Measurements from ENCODE around the gene ZFC3H1.

ZFC3H1 gene

DNA sequence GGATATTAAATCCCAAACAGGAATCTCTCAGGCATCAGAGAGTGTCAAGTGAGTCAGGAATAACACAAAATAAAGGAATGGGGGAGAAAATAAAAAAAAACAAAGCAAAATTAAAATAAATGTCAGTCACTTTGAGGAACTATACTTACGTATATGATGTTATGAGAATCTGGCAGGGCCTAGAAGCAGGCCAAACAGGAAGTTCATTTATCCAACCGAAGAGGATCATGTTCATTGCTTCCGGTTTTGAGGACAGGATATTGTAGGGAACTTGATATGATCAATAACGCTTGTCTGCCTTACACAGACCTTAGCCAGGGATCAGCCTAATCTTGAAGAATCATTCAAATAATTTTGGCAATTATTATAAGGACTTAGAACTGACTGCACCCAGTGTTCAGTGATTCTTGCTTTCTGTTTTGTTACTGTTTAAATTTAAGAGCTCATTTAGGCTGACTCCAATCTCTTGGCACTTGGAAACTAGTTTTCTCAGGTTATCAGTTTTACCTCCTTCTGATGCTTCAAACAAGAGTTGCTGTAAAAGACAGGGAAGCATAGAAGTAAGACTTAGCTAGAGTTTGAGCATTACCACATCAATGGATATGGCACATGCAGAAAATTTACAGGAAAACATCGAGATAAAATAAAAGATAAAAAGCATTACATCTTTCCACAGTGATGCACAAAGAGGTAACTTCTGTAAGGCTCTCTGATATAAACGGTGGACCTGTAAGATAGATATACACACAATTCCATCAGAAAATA is 53.4 kb downstream of the ZFC3H1 start:
- Histone ChIP-seq H3K9me2 (replicated peaks; ENCODE audit: low read depth, low read length) (no peaks in the 10 kb centered on the region), H3F3A (ENCODE audit: low read depth) (no peaks in the 10 kb centered on the region), H3K36me3 (ENCODE audit: insufficient read depth, low read length) (peaks cover 59% of the 10 kb centered on the region; the same call in 1 of the 2 replicates), H3K4me1 (ENCODE audit: insufficient read depth, low read length, poor library complexity, severe bottlenecking) (peaks cover 24% of the 10 kb centered on the region), H3K79me2 (ENCODE audit: insufficient read depth, low read length) (no peaks in the 10 kb centered on the region), H4K20me1 (ENCODE audit: insufficient read depth, low read length, poor library complexity, severe bottlenecking) (no peaks in the 10 kb centered on the region), H3K9me3 (ENCODE audit: insufficient read depth, low read depth, low read length) (no peaks in the 10 kb centered on the region), H3K4me3 (ENCODE audit: low read length, poor library complexity, severe bottlenecking) (no peak overlapping the region), H3K9ac (ENCODE audit: low read depth, low read length, poor library complexity, severe bottlenecking) (no peak overlapping the region), H3K27me3 (ENCODE audit: insufficient read depth, low read length, poor library complexity, severe bottlenecking) (no peaks in the 10 kb centered on the region), H3K4me2 (ENCODE audit: low read depth, low read length, poor library complexity, severe bottlenecking) (peak overlapping the region; percentile 4), H2AFZ (ENCODE audit: low read length) (no peak overlapping the region)
- TF ChIP-seq, protein P1, sequence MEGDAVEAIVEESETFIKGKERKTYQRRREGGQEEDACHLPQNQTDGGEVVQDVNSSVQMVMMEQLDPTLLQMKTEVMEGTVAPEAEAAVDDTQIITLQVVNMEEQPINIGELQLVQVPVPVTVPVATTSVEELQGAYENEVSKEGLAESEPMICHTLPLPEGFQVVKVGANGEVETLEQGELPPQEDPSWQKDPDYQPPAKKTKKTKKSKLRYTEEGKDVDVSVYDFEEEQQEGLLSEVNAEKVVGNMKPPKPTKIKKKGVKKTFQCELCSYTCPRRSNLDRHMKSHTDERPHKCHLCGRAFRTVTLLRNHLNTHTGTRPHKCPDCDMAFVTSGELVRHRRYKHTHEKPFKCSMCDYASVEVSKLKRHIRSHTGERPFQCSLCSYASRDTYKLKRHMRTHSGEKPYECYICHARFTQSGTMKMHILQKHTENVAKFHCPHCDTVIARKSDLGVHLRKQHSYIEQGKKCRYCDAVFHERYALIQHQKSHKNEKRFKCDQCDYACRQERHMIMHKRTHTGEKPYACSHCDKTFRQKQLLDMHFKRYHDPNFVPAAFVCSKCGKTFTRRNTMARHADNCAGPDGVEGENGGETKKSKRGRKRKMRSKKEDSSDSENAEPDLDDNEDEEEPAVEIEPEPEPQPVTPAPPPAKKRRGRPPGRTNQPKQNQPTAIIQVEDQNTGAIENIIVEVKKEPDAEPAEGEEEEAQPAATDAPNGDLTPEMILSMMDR (conservative IDR thresholded peaks at IDR 0.05; ENCODE audit: low read length) = no peak
- no peak for TF ChIP-seq EZH2phosphoT487 (IDR thresholded peaks at IDR 0.05; ENCODE audit: borderline replicate concordance)

DNA sequence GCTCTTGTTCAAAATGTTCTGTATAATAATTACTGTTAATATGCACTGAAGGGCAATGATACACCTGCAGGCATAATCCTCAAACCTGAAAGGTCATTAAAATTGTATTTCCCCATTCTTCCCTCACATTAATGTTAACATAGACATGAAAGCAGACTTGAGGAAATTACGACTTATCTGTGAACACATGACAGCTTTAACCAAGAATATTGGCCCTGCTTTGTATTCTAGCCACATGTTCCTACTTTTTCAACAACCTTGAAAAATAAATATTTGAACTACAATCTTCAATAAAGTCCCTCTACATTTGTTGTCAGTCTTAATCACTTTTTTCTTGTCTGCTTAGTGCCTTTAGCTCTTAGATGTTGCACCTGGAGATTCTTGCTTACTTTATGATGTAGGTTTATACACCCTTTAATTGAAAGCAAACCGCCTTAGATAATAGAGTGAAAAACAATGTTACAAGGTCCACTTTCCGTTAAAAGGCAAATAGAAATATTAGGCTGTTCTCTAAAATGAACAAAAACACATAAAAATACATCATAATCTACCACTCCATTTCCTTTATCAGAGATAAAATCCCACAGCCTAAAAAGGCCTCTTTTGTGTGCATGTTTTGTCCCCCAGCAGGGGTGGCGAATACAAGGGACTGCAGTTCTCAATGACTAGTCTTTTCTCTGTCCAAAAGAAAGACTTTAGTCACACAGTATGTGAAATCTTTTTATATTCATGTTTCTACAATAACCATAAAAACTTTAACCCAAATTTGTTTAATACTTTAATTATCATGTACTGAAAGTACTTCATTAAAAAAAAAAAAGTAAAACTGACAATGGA is 55.9 kb downstream of the ZFC3H1 start:
- Histone ChIP-seq H3K4me1 (ENCODE audit: insufficient read depth, low read length, poor library complexity, severe bottlenecking) (peaks cover 24% of the 10 kb centered on the region), H4K20me1 (ENCODE audit: insufficient read depth, low read length, poor library complexity, severe bottlenecking) (no peaks in the 10 kb centered on the region), H3K4me3 (ENCODE audit: low read length, poor library complexity, severe bottlenecking) (no peak overlapping the region), H3K9ac (ENCODE audit: low read depth, low read length, poor library complexity, severe bottlenecking) (no peak overlapping the region), H3F3A (ENCODE audit: low read depth) (no peaks in the 10 kb centered on the region), H3K27me3 (ENCODE audit: insufficient read depth, low read length, poor library complexity, severe bottlenecking) (no peaks in the 10 kb centered on the region), H3K4me2 (ENCODE audit: low read depth, low read length, poor library complexity, severe bottlenecking) (no peak overlapping the region), H3K79me2 (ENCODE audit: insufficient read depth, low read length) (no peaks in the 10 kb centered on the region), H2AFZ (ENCODE audit: low read length) (no peak overlapping the region), H3K9me3 (ENCODE audit: insufficient read depth, low read depth, low read length) (no peaks in the 10 kb centered on the region), H3K36me3 (ENCODE audit: insufficient read depth, low read length) (peaks cover 35% of the 10 kb centered on the region; the same call in 1 of the 2 replicates), H3K9me2 (replicated peaks; ENCODE audit: low read depth, low read length) (no peaks in the 10 kb centered on the region)
- TF ChIP-seq, protein P1 (conservative IDR thresholded peaks at IDR 0.05; ENCODE audit: low read length) = no peak
- no peak for TF ChIP-seq EZH2phosphoT487 (IDR thresholded peaks at IDR 0.05; ENCODE audit: borderline replicate concordance)

- no peaks in the 10 kb centered on the region for H3K27me3 ChIP-seq (ENCODE audit: insufficient read depth, low read length, poor library complexity, severe bottlenecking)
- H3F3A ChIP-seq (ENCODE audit: low read depth) = no peaks in the 10 kb centered on the region
- H3K4me1 ChIP-seq (ENCODE audit: insufficient read depth, low read length, poor library complexity, severe bottlenecking) = peaks cover 18% of the 10 kb centered on the region
- H3K79me2 ChIP-seq (ENCODE audit: insufficient read depth, low read length) = no peaks in the 10 kb centered on the region
- H3K9ac ChIP-seq (ENCODE audit: low read depth, low read length, poor library complexity, severe bottlenecking) = no peak overlapping the region
- no peaks in the 10 kb centered on the region for H4K20me1 ChIP-seq (ENCODE audit: insufficient read depth, low read length, poor library complexity, severe bottlenecking)
- no peaks in the 10 kb centered on the region for H3K9me3 ChIP-seq (ENCODE audit: insufficient read depth, low read depth, low read length)
- no peak overlapping the region for H3K4me2 ChIP-seq (ENCODE audit: low read depth, low read length, poor library complexity, severe bottlenecking)
- H3K9me2 ChIP-seq (replicated peaks; ENCODE audit: low read depth, low read length) = no peaks in the 10 kb centered on the region
- TF ChIP-seq EZH2phosphoT487 (IDR thresholded peaks at IDR 0.05; ENCODE audit: borderline replicate concordance) = no peak
- TF ChIP-seq, protein P1 (conservative IDR thresholded peaks at IDR 0.05; ENCODE audit: low read length) = no peak
- H2AFZ ChIP-seq (ENCODE audit: low read length) = no peak overlapping the region
- H3K4me3 ChIP-seq (ENCODE audit: low read length, poor library complexity, severe bottlenecking) = no peak overlapping the region
- peaks cover 11% of the 10 kb centered on the region; the same call in 1 of the 2 replicates for H3K36me3 ChIP-seq (ENCODE audit: insufficient read depth, low read length)
Measured at GRCh38 chr12:71605039-71605438, 58.6 kb downstream of the ZFC3H1 start.
